ENCODE results near the gene MYOF.

Gene MYOF

GRCh38 chr10:93280699-93281366 lies 201.3 kb downstream of the MYOF start:
- DNase-seq, result no peak

- DNase-seq, result no peak
Observed at GRCh38 chr10:93280121-93280698, 201.9 kb downstream of the MYOF start.

DNA sequence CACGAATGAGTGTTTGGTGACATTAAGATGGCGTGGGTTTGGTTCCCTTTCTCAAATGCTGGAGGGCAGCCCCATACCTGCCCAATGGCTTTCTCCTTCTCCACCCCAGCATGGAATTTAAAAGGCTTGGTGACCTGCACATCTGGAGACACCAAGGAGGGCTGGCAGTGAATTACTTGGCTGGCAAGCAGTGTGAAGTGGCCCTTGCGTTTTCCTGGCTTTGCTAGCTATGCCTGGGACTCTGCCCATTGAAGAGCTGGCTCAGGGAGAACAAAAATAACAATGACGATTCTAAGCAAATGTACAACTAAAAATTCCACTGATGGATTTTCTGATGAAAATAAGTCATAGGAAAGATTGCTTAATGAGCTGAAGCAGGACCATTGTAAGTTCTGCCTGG lies 204.8 kb downstream of the MYOF start:
- no peak for DNase-seq

DNA sequence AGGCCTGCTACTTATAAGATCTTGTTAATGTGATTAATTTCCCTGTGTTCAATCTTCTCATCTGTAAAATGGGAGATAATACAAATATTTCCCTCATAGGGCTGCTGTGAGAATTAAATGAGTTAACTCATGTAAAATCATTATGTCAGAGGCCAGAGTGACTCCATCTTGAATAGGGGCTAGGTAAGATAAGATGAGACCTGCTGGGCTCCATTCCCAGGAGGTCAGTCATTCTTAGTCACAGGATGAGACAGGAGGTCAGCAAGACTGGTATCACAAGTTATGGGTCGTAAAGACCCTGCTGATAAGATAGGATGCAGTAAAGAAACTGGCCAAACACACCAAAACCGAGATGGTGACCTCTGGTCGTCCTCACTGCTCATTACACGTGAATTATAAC lies 207.7 kb downstream of the MYOF start:
- DNase-seq, result no peak

DNA sequence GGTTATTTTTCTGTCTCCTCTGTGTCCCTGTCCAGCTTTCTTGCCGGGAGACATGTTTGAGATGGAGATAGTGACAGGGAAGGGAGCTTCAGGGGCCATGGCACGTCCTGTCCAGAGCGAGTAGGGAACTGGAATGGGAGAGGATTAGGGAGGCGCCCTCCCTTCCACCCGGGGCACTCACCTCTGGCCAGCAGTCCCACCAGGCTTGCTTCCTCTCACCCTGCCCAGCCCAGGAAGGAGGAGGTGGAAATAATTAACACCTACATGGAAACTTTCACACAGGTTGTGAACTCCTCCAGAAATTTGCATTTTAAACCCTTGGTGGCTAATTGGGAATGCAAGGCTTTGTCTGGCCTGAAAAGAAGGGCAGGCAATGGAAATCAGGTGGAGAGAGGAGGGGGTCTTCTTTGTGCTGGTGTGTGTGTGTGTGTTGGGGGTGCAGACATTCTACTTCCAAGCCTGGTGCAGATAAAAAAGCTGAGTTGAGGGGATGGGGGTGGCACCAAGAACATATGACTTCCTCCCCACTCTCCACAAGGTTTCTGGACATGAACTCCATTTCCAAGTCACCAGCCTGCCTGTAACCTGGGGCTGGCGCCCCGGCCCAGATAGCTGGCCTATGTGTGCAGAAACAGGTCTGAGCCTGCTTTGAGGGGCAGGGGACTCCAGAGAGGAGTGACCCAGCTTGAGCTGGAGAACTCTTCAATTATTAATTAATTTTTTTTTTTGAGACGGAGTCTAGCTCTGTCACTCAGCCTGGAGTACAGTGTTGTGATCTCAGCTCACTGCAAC lies 209.1 kb downstream of the MYOF start:
- no peak for DNase-seq

GRCh38 chr10:93271347-93271746 lies 210.8 kb downstream of the MYOF start:
- no peak for DNase-seq

- DNase-seq, result no peak
Observed at GRCh38 chr10:93269281-93269680, 212.9 kb downstream of the MYOF start.

DNA sequence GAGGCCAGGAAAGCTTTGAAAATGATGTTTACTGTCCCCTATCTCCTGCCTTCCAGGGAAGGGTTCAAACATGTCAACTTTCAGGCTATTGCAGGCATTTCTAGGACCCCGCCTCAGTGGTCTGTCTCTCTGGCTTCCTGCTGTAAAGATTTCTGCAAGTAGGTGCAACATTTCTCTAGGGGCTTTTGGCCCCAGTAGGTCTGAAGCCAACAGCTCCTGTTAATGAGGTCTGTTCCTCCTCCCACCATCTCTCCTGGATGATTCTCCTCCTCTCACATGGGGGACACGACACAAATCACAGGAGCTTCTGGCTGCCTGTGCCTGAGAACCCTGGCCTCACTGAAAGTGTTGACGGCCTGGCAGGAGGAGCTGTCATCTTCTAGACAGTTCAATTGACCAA lies 214.1 kb downstream of the MYOF start:
- DNase-seq, result no peak

- no peak for DNase-seq
Observed at GRCh38 chr10:93267521-93267920, 214.6 kb downstream of the MYOF start.

DNA sequence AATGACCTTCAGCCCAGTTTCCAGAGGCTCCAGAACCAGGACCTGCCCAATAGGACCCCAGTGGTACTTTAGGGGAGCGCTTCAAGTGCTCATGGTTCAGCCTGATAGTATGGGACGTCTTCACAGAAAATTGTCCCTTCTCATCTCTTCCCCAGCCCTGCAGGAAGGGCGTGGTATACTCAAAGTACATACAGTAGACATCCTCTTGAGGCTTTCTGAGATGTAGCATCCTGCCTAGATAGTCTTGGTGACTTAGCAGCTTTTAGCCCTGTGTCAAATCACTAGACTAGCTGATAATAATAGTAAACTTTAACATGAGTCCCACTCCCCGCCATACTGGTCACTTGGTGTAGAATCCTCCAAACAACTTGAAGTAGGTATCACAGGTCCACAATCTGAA lies 215.3 kb downstream of the MYOF start:
- DNase-seq, result no peak

DNA sequence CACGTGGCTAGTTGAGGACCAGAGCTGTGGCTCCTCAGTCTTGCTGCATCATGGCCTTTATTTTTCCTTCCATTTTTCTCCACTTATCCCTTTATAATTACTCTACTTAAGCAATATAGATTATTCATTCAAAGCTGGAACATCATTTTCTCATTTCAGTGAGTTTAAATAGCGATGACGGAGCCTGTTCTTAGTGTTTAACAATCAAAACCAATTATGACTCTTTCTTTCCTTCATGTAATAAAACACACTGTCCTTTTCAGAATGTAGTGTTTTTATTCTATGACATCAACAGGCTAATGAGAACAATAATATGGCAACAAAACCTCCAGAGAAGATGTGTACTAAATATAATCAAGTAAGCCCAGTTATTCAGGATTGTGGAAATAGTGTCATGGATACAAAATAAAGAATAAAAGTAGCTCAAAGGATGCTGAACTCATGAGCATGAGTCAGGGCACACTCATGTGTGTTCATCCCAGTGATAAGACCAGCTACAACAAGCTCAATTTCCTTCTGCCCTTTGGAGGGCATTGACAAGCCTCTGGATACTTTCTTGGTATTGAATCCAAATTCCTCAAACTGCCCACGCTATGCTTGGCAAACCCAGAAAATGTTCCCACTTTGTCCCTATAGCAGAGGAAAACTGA lies 220.0 kb downstream of the MYOF start:
- DNase-seq, result no peak

DNA sequence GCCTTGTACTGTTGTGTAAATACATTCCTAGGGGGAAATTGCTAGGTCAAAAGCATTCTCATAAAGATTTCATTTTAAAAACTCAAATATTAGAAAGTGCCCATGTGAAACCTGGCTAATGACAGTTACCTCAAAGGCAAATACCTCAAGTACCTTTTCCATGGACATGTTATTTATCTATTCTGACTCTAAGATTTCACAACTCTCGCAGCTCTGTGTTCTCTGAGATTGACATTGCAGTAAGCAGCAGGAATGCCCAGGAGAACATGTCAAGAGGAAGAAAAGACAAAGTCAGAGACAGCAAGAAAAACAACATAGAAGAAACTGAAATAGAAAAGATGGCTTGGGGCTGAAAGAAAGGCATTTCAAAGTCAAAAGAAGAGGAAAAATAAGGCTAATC lies 221.0 kb downstream of the MYOF start:
- DNase-seq, result no peak

- DNase-seq, result no peak
Observed at GRCh38 chr10:93259126-93259525, 223.0 kb downstream of the MYOF start.

Data from NCI-H2029 treated with DMSO at 0.1 percent for 48 hours (cell line).